A673 (cell line): ENCODE measurements around the gene TOMM40L.

ENCODE experiments used
- CTCF ChIP-seq: fragments of 300-800, 200-600 bp; sonication (generic); conservative IDR thresholded peaks from 2 replicates; pipeline ENCODE4 v1.5.1; 2017; ENCODE audit warnings: low read depth, mild to moderate bottlenecking, antibody characterized with exemption, low read length, moderate library complexity, mixed read lengths
- EZH2 ChIP-seq: fragments of 200-600 bp; sonication (generic); IDR thresholded peaks from 2 replicates; pipeline ENCODE4 v1.6.1; 2017; ENCODE audit warnings: borderline replicate concordance, low read depth, mild to moderate bottlenecking, mixed read lengths, antibody characterized with exemption, low read length; ENCODE audit not compliant: poor library complexity, severe bottlenecking

GRCh38 chr1:161274874-161275273 lies 49.0 kb downstream of the TOMM40L start:
- TF ChIP-seq CTCF (no peak), EZH2 (no peak)
